Activated naive CD4-positive, alpha-beta T cell treated with anti-CD3 and anti-CD28 coated beads, Interleukin-2, amount 50 U/mL, for 24 hours (primary cell): Measurements from ENCODE around the gene PSMB5.
"Not testable (repeated sequence)": the region's sequence is repeated elsewhere in the genome, so short reads cannot be mapped to it uniquely, and the experiment has no call there.

Experiments used
- H3K27ac Mint-ChIP-seq: one replicate; pipeline ENCODE4 v1.8.0; 2021; ENCODE audit warnings: mild to moderate bottlenecking, mixed read lengths
- H3K27me3 Mint-ChIP-seq: one replicate; pipeline ENCODE4 v1.8.0; 2021; ENCODE audit warnings: mixed read lengths
- H3K36me3 Mint-ChIP-seq: one replicate; pipeline ENCODE4 v1.8.0; 2021; ENCODE audit warnings: mixed read lengths
- H3K4me1 Mint-ChIP-seq: one replicate; pipeline ENCODE4 v1.8.0; 2021; ENCODE audit warnings: mixed read lengths
- H3K4me3 Mint-ChIP-seq: one replicate; pipeline ENCODE4 v1.8.0; 2021; ENCODE audit warnings: mild to moderate bottlenecking, mixed read lengths
- H3K9me3 Mint-ChIP-seq: one replicate; pipeline ENCODE4 v1.8.0; 2021; ENCODE audit warnings: mixed read lengths

The PSMB5 gene

GRCh38 chr14:23015618-23016017 lies 19.1 kb downstream of the PSMB5 start:
- H3K27ac Mint-ChIP-seq = peak overlapping the region; percentile 92
- no peaks in the 10 kb centered on the region for H3K9me3 Mint-ChIP-seq
- no peaks in the 10 kb centered on the region for H3K27me3 Mint-ChIP-seq
- peaks cover 18% of the 10 kb centered on the region for H3K4me1 Mint-ChIP-seq
- peak overlapping the region; percentile 77 for H3K4me3 Mint-ChIP-seq
- no peaks in the 10 kb centered on the region for H3K36me3 Mint-ChIP-seq

DNA sequence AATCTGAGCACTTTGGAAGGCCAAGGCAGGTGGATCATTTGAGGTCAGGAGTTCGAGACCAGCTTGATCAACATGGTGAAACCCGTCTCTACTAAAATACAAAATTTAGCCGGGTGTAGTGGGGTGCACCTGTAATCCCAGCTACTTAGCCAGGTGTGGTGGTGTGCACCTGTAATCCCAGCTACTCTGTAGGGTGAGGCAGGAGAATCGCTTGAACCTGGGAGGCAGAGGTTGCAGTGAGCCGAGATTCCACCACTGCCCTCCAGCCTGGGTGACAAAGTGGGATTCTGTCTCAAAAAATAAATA lies 21.0 kb downstream of the PSMB5 start:
- not testable (repeated sequence) for H3K9me3 Mint-ChIP-seq, H3K4me3 Mint-ChIP-seq, H3K36me3 Mint-ChIP-seq, H3K27ac Mint-ChIP-seq, H3K27me3 Mint-ChIP-seq
- H3K4me1 Mint-ChIP-seq = peaks cover 29% of the 10 kb centered on the region

- no peaks in the 10 kb centered on the region for H3K27me3 Mint-ChIP-seq
- no peak overlapping the region for H3K27ac Mint-ChIP-seq
- no peak overlapping the region for H3K4me3 Mint-ChIP-seq
- no peaks in the 10 kb centered on the region for H3K9me3 Mint-ChIP-seq
- H3K4me1 Mint-ChIP-seq = peaks cover 34% of the 10 kb centered on the region
- H3K36me3 Mint-ChIP-seq = no peaks in the 10 kb centered on the region
These were observed 21.5 kb downstream of the PSMB5 start for GRCh38 chr14:23013054-23013748.

GRCh38 chr14:23009939-23010726 lies 24.6 kb downstream of the PSMB5 start, which contains the start of gene C14orf93:
Gene C14orf93 (minus strand): TSS chr14:23010143. CDS start chr14:22999023, 11,120 bp downstream.
- Mint-ChIP-seq H3K27me3 (no peaks in the 10 kb centered on the region), H3K9me3 (no peaks in the 10 kb centered on the region), H3K27ac (peak within 1 kb of the TSS; percentile 98), H3K4me3 (peak within 1 kb of the TSS; percentile 93), H3K4me1 (peaks cover 52% of the 10 kb centered on the region), H3K36me3 (no peaks in the 10 kb centered on the region)

GRCh38 chr14:23009483-23009938 lies 25.2 kb downstream of the PSMB5 start:
- Mint-ChIP-seq H3K27me3 (no peaks in the 10 kb centered on the region), H3K36me3 (no peaks in the 10 kb centered on the region), H3K27ac (peak overlapping the region; percentile 98), H3K9me3 (no peaks in the 10 kb centered on the region), H3K4me1 (peaks cover 56% of the 10 kb centered on the region), H3K4me3 (peak overlapping the region; percentile 93)

- Mint-ChIP-seq H3K27me3 (no peaks in the 10 kb centered on the region), H3K9me3 (no peaks in the 10 kb centered on the region), H3K36me3 (no peaks in the 10 kb centered on the region), H3K4me3 (peak overlapping the region; percentile 93), H3K4me1 (peaks cover 56% of the 10 kb centered on the region), H3K27ac (peak overlapping the region; percentile 48)
These were observed 25.9 kb downstream of the PSMB5 start for GRCh38 chr14:23008831-23009230.

- Mint-ChIP-seq H3K4me1 (peaks cover 56% of the 10 kb centered on the region), H3K27ac (peak overlapping the region; percentile 99), H3K36me3 (no peaks in the 10 kb centered on the region), H3K4me3 (peak overlapping the region; percentile 98), H3K27me3 (no peaks in the 10 kb centered on the region), H3K9me3 (no peaks in the 10 kb centered on the region)
These were observed 27.9 kb downstream of the PSMB5 start for GRCh38 chr14:23006544-23007419.

- peak overlapping the region; percentile 99 for H3K27ac Mint-ChIP-seq
These were observed 28.5 kb downstream of the PSMB5 start for GRCh38 chr14:23006188-23006534.

DNA sequence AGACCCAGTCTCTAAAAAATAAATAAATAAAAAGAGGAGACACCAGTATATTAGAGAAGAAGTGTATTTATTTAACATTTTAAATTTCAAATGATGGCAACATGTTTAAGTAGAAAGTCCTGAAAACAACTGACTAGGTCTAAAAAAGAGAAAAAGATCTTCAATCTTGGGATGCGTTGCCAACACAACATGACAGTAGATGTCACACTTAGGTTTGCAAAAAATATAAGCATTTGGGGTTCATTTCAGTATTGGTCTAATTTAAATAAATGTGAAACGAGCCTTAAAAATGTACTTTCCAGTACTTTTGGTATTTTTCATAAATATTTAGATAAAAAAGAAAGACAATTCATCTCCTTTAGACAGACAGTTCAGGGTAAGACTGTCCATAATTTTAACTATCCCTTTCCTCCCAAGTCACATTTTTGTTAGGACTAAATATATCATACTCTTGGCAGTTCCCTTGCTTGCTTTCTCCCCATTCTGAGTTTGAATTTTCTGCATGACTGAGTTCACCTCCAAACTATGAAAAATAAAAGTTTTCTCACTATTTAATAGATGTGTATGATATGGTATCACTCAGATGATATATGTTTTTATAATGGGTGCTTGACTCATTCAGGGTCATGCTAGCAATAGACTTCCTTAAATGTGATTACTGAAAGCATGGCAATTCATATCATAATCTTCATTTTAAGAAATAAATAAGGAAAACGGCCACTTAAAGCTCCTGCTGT lies 29.1 kb downstream of the PSMB5 start:
- H3K4me1 Mint-ChIP-seq = peaks cover 51% of the 10 kb centered on the region
- H3K4me3 Mint-ChIP-seq = peak overlapping the region; percentile 98
- H3K9me3 Mint-ChIP-seq = no peaks in the 10 kb centered on the region
- H3K27ac Mint-ChIP-seq = peak overlapping the region; percentile 99
- no peaks in the 10 kb centered on the region for H3K27me3 Mint-ChIP-seq
- no peaks in the 10 kb centered on the region for H3K36me3 Mint-ChIP-seq

More at GRCh38 chr14:23006188-23006534, 28.5 kb downstream of the PSMB5 start:
- peaks cover 52% of the 10 kb centered on the region for H3K4me1 Mint-ChIP-seq
- H3K9me3 Mint-ChIP-seq = no peaks in the 10 kb centered on the region
- H3K27me3 Mint-ChIP-seq = no peaks in the 10 kb centered on the region
- no peaks in the 10 kb centered on the region for H3K36me3 Mint-ChIP-seq
- peak overlapping the region; percentile 98 for H3K4me3 Mint-ChIP-seq

GRCh38 chr14:23004274-23004673 lies 30.4 kb downstream of the PSMB5 start:
- H3K27me3 Mint-ChIP-seq, H3K9me3 Mint-ChIP-seq, H3K27ac Mint-ChIP-seq, H3K4me3 Mint-ChIP-seq, H3K36me3 Mint-ChIP-seq: not testable (repeated sequence)
- H3K4me1 Mint-ChIP-seq = peaks cover 39% of the 10 kb centered on the region

DNA sequence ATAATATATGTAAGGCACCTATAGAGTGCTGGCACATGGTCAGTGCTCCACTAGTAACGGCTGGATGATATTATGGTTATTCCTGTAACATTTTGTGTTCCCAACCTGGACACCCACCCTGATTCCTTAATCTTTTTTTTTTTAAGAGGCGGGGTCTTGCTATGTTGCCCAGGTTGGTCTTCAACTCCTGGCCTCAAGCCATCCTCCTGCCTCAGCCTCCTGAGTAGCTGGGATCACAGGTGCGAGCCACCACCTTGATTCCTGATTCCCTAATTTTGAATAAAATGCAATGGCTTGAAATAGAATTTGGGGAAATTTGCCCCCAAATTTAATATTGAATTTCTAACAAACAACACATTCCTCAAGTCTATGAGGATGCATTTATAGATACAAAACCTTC lies 32.1 kb downstream of the PSMB5 start:
- no peaks in the 10 kb centered on the region for H3K27me3 Mint-ChIP-seq
- H3K36me3 Mint-ChIP-seq = no peaks in the 10 kb centered on the region
- no peak overlapping the region for H3K4me3 Mint-ChIP-seq
- peaks cover 25% of the 10 kb centered on the region for H3K4me1 Mint-ChIP-seq
- no peaks in the 10 kb centered on the region for H3K9me3 Mint-ChIP-seq
- no peak overlapping the region for H3K27ac Mint-ChIP-seq

GRCh38 chr14:23000860-23001259 lies 33.8 kb downstream of the PSMB5 start:
- no peak overlapping the region for H3K27ac Mint-ChIP-seq
- H3K27me3 Mint-ChIP-seq = no peaks in the 10 kb centered on the region
- H3K9me3 Mint-ChIP-seq = no peaks in the 10 kb centered on the region
- H3K4me1 Mint-ChIP-seq = peaks cover 8% of the 10 kb centered on the region
- H3K36me3 Mint-ChIP-seq = no peaks in the 10 kb centered on the region
- no peak overlapping the region for H3K4me3 Mint-ChIP-seq

DNA sequence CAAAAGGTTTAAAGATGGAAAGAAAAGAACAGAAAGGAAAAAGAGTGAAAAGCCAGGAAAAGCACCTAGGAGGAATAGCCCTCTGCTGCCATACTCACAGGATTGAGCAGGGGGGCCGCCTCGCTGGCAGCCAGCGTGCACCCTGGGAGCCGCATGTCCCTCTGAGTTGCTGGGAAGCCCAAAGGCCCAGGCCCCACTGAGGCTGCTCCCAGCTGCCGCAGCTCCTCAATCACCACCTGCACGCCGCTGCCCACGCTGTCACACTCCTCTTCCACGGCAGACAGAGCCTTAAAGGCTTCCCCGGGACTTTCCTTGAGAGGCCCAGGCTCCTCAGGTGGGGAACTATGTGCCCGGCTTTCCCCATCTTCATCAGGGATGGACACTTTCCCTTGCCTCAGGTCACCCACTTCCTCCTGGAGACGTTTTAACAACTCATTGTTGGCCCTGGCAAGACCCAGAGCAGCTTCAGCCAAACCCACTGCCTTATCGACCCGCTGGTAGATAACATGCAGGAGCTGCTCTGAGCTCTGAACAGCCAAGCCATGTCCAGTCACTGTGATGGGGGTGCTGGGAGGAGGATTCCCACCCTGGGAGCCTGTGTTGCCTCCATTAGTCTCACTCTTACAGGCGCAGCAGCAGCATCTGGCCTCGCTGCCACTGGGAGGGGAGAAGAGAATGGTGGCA lies 36.2 kb downstream of the PSMB5 start:
- no peaks in the 10 kb centered on the region for H3K36me3 Mint-ChIP-seq
- H3K27ac Mint-ChIP-seq = no peak overlapping the region
- no peak overlapping the region for H3K4me3 Mint-ChIP-seq
- no peaks in the 10 kb centered on the region for H3K27me3 Mint-ChIP-seq
- no peaks in the 10 kb centered on the region for H3K4me1 Mint-ChIP-seq
- H3K9me3 Mint-ChIP-seq = no peaks in the 10 kb centered on the region

GRCh38 chr14:22997676-22998323 lies 36.9 kb downstream of the PSMB5 start:
- Mint-ChIP-seq H3K9me3 (no peaks in the 10 kb centered on the region), H3K36me3 (peaks cover 2% of the 10 kb centered on the region), H3K4me1 (no peaks in the 10 kb centered on the region), H3K4me3 (no peak overlapping the region), H3K27ac (no peak overlapping the region), H3K27me3 (no peaks in the 10 kb centered on the region)
